HG02798 (cell line): Measurements from ENCODE around the gene TLCD4.
"Not testable (repeated sequence)": the region's sequence is repeated elsewhere in the genome, so short reads cannot be mapped to it uniquely, and the experiment has no call there.

Experiments used
- ATAC-seq: cut with Tn5 transposase; IDR thresholded peaks from one replicate; pipeline ENCODE4 v1.9.1; 2021; ENCODE audit warnings: mild to moderate bottlenecking; ENCODE audit not compliant: unreplicated experiment, poor library complexity

TLCD4 gene

DNA sequence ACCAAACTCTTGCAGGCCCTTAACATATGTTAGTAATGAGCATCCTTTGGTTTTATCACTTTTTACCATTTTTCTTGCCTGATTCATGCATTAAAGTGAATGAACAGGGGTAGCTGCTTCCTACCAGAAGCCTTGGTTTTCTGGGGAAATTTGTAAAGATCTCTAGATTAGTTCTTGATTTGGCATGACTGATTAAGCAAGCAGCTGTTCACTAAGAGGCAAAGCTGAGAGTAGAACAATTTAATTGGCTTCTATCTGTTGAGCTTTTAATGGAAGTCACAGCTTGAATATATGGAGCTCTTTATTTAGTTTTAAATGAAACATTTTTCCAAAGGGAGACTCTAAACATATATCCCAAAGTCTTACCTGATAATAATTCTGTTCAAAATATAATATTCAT lies 23.6 kb downstream of the TLCD4 start:
- ATAC-seq: no peak

DNA sequence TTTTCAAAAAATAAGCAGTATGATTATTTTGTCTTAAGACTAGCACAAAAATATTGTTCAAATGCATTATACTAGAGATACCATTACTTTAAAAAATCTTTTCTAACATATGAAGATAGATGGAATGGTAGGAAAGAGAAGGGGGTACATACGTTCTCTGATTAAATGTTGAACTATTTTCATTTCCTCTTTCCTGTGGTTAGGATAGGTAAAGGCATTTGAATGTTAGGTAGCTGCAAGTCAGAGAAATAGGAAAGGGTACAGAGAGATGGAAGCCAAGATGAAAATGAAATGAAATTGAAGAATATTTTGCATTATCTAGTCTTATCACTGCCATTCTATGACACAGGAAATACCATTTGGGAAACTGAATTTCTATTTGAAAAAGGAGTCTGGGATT lies 28.3 kb downstream of the TLCD4 start:
- no peak for ATAC-seq

DNA sequence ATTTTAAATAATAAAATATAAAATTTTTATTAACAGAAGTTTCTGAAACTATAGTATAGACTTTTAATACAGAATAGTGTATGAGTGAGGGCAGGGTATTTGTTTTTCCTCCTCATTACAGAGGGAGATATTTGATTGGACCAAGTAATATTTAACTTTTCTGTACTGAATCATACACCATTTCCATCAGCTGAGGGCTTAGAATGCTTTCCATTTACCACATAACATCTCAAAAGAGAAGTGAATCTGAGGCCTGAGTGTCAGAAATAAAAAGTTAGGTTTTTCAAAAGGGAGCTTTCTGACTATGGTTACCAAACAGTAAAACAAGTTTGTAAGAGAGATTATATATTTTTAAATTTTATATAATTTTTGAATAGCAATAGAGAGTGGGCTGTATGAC lies 29.5 kb downstream of the TLCD4 start:
- no peak for ATAC-seq

DNA sequence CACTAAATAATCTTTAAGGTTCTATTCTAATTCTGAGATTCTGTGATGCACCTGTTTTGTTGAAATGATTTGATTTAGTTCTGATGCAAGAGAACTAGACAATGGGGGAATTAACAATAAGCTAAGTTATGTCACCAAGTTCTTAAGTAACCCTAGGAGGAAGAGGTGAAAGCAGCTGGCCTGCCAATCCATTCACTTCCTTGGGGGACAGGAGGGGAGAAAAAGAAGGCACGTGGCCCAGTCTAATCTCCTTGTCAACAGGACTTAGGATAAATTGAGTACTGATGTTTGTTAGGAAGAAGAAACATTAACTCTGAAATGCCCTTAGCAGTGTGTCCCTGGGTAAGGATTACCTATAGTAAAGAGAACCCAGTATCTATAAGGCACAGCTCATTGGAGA lies 36.9 kb downstream of the TLCD4 start:
- ATAC-seq: no peak

DNA sequence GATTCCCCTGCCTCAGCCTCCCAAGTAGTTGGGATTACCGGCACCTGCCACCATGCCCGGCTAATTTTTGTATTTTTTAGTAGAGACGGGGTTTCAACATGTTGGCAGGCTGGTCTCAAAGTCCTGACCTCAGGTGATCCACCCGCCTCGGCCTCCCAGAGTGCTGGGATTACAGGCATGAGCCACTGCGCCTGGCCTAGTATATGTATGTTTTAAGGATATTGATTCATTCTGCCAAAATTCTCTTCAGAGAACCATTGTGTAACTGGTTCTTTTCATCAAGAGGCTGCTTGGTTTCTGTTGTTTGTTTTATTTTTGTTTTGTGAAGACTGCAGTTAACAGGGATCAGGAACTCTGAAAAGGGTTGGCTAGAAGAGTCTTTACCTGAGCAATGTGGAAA lies 48.4 kb downstream of the TLCD4 start:
- not testable (repeated sequence) for ATAC-seq
